Skeletal muscle cell (primary cell): ENCODE data around the gene CAPN12.

Experiments used
- DNase-seq: peaks from one replicate; pipeline ENCODE4 v3.0.0-alpha.2; 2010; ENCODE audit warnings: low read depth
- H3K4me3 ChIP-seq: 2 replicates; pipeline ENCODE4 v1.5.1; 2011; ENCODE audit warnings: low read depth, mild to moderate bottlenecking, control low read depth, low read length, moderate library complexity

The CAPN12 gene

GRCh38 chr19:38700902-38701454 lies 43.3 kb downstream of the CAPN12 start:
- H3K4me3 ChIP-seq, result no peak overlapping the region
- DNase-seq, result no peak

DNA sequence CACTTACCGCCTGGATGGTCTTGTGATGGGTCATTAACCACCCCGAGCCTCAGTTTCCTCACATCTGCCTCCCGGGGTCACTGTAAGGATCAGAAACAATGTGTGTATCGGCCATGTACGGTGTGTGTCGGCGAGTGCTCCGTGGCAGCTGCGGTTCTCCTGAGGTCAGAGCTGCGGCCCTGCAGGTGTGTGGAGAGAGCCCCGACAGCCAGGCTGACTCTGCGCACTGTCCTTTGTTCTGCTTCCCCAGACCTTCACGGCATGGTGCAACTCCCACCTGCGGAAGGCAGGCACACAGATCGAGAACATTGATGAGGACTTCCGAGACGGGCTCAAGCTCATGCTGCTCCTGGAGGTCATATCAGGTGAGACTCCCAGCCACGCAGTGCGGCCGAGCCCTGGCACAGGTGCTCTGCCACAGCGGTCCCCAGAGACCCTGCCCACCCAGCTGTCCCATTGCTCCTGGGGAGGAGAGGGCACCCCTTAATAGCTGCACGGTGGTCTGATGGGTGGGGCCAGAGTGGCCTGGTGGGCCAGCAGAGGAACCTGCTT lies 43.8 kb downstream of the CAPN12 start:
- no peak overlapping the region for H3K4me3 ChIP-seq
- DNase-seq, result no peak

GRCh38 chr19:38699647-38700349 lies 44.5 kb downstream of the CAPN12 start:
- no peak overlapping the region for H3K4me3 ChIP-seq
- DNase-seq, result no peak

DNA sequence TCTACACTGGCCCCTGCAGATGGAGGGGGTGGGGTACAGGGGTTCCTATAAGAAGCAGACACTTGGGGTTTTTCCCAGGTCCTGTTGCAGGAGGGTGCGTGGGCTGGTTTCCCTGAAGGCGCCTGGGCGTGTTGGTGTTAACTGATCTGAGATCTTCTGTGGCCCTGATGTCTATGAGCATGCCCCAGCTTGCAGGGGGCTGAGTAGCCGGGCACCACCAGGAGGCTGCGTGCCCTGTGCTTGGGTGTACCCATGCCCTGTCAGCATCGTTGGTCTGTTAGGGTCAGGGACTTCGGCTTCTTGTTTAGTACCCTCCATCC lies 45.3 kb downstream of the CAPN12 start:
- no peak overlapping the region for H3K4me3 ChIP-seq
- no peak for DNase-seq

DNA sequence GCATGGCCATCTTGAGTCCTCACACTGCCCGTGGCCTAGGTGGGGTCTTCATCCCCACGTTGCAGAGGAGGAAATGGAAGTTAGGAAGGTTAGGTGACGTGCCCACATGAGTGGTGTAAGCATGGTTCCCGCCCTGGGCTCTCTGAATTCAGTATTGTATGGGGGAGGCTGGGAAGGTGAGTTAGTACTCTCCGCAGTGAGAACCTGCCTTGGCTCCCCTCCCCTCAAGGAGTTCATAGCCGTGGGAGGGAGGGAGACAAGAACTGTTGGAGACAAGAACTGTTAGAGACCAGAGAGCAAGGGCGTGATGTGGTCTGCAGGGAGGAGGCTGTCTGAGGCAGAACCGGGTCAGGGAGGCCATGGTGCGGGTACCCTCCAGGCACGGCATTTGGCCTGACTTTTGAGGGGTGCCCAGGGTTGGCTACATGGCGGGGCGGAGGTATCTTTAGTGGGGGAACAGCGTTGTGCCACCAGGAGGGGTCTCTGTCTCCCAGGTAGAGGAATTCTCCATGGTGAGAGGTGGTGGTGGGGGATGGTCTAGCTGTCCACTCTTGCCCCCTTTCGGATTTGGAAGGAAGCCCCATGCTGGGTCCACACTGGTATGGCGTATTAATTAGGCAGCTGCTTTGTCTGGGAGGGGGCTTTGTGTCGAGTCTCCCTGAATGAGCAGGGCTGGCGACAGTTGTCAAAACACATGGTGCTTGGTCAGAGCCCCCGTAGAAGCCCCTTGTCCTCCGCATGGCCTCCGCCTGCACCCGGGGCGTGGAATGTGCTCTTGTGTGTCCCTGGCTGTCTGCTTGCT lies 45.8 kb downstream of the CAPN12 start:
- DNase-seq, result no peak

DNA sequence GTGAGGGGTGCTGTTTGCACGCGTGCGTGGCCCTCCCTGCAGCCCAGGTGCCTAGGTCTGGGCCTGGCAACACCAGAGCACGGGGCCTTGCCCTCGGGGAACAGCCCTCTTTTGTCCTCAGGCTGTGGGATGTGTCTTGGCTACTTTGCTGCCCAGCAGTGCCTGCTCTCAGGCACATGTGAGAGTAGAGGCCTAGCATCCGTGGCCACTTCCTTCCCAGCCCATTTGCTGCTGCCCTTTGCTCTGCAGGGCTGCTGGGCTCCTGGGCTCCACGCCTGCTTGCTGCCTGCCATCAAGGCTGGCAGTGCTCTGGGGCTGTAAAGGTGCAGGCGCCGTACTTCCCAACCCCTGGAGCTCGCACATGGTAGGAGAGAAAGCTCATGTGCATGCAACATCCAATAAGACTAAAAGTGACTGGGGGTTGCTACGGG lies 46.6 kb downstream of the CAPN12 start:
- no peak overlapping the region for H3K4me3 ChIP-seq
- DNase-seq, result no peak

More for the DNA sequence above, 45.8 kb downstream of the CAPN12 start:
- no peak overlapping the region for H3K4me3 ChIP-seq

DNA sequence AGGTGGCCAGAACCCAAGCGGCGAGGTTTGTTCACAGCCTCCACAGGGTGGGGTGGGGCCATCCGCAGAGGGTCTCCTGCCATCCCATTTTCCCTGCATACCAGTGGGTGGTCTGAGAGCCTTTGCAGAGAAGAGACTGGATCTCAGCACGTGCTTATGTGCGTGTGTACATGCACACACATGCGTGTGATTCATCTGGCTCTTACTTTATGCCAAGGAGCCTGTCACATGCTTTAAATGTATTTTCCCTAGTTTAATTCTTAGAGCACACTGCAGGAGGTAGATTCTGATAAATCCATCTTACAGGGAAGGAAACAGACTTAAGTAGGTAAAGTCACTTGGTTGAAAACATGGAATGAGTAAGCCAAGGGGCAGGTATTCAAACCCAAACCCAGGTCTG lies 47.1 kb downstream of the CAPN12 start:
- H3K4me3 ChIP-seq, result no peak overlapping the region
- no peak for DNase-seq

DNA sequence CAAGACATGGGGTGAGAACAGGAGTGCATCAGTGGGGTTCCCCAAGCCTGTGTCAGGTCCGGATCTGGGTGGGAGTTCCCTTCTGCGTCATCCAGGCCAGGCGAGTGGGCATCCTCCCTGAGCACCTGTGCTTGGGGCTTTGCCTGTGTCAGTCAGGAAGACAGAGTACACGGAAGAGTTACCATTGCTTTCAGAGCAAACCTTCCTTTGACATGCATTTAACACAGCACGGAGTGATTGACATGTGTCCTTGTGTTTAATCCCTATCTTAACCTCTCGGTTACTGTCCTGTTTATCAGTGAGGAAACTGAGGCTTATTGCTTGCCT lies 47.6 kb downstream of the CAPN12 start:
- H3K4me3 ChIP-seq, result no peak overlapping the region
- no peak for DNase-seq

DNA sequence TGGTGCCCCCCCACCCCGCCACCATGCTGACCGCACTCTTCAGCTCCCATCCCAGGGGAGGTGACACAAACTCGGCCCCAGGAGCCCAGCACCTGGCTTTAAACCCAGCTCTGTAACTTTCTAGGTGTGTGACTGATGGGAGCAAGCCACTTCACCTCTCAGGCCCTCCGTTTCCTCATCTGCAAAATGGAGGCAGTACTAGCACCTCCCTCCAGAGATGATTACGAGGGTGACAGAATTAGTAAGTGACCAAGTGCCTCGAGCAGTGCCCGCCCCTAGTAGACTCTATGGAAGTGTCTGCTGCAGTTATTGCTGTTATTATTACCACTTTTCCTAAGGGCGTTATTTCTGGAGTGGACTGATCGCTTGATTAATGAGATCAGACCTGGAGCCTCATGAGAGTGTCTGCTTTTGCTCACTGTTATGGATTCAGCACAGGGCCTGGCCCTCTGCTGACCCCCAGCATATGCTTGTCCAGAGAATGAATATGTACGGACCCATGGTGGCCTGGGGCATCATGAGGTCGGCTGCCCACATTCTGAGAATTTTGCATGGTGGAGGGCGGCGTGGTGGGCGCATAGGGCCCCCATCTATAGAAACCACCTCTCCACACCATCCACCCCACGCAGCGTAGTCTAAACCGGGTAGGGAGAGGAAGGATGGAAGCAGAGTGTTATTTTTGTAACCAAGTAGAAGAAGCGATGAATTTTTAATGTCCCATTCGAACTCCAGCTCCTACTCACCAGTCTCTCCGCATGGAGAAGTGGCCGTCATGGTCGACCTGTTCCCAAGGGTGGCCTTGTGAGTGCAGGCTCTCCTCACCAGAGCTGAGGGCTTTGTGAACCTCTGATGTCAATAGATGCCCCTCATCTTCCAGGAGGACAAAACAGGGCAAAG lies 48.2 kb downstream of the CAPN12 start:
- no peak overlapping the region for H3K4me3 ChIP-seq
- DNase-seq, result no peak

DNA sequence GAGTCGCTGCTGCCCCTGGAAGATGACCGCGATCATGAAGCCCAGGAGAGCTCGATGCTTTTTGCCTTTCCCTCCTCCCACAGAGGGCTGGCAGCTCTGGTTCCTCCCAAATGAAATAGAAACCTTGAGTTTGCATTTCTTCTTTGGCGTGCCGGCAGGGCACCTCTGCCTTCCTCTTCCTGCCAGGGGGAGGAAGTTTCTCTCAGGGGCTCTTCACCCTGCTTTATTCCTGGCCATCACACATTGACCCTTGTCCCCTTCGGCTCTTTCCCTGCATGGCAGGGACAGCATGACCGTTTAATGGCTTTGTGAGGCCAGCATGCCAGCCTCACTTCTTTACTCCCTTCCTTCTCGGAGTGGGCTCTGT lies 49.0 kb downstream of the CAPN12 start:
- no peak overlapping the region for H3K4me3 ChIP-seq

GRCh38 chr19:38693380-38694223 lies 50.7 kb downstream of the CAPN12 start:
- no peak overlapping the region for H3K4me3 ChIP-seq
- DNase-seq, result peak; percentile 66

More for the DNA sequence above, 49.0 kb downstream of the CAPN12 start:
- DNase-seq, result no peak

GRCh38 chr19:38692458-38693379 lies 51.6 kb downstream of the CAPN12 start:
- no peak for DNase-seq
- H3K4me3 ChIP-seq, result no peak overlapping the region

DNA sequence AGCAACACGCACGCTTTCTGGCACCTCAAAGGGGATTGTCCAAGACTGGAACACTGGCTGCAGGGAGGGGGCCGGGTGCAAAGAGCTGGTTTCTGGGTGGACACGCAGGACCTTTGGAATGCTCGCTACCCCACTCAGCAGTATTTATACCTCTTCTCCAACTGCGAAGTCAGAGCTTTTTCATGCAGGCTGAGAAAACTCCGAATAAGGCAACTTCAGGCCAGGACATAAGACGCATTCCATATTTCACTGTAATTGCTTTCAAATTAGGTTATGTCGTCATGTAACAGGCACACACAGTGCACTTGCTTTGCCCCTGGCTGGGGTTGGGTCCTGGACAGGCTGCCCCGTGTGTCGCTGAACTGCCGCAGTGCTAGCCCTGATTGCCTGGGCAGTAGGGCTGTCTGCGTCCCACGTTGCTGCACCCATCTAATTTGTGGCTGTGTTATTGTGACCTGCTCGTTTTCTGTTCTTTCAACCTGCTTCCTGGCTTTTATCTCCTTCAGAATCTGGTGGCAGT lies 52.3 kb downstream of the CAPN12 start:
- no peak overlapping the region for H3K4me3 ChIP-seq
- peak; percentile 62 for DNase-seq

DNA sequence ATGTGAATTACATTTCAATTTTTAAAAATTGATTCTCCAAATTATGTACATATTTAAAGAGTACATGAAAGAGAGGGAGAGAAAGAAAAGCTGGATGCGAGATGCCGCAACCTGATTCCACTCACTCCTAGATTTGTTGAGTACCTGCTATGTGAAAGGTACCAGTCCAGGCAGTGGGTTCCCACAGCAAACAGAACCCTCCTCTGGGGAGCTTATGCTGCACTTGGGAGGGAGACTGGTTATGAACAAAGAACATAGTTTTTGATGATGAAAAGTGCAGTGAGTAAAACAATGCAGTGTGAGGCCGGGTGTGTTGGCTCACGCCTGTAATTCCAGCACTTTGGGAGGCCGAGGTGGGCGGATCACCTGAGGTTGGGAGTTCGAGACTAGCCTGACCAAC lies 53.4 kb downstream of the CAPN12 start:
- no peak for DNase-seq
- no peak overlapping the region for H3K4me3 ChIP-seq

DNA sequence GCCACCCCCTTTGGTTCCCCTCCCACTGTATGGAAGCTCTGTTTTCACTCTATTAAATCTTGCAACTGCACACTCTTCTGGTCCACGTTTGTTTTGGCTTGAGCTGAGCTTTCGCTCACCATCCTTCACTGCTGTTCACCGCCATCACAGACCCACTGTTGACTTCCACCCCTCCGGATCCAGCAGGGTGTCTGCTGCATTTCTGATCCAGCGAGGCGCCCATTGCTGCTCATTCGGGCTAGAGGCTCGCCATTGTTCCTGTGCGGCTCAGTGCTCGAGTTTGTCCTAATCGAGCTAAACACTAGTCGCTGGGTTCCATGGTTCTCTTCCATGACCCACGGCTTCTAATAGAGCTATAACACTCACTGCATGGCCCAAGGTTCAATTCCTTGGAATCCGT lies 54.1 kb downstream of the CAPN12 start:
- no peak overlapping the region for H3K4me3 ChIP-seq
- DNase-seq, result no peak

DNA sequence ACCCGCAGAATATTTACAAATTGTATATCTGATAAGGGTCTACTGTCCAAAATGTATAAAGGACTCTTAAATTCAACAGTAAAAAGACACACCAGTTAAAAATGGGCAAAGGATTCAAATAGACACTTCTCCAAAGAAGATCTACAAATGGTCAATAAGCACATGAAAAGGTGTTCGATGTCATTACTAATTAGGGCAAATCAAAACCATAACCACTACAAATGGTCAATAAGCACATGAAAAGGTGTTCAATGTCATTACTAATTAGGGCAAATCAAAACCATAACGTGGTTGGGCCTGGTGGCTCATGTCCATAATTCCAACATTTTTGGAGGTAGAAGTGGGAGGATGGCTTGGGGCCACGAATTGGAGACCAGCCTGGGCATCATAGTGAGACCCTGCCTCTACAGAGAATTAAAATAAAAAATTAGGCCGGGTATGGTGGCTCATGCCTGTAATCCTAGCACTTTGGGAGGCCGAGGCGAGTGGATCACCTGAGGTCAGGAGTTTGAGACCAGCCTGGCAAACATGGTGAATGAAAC lies 56.4 kb downstream of the CAPN12 start:
- no peak overlapping the region for H3K4me3 ChIP-seq
- DNase-seq, result no peak

- no peak overlapping the region for H3K4me3 ChIP-seq
- no peak for DNase-seq
Observed at GRCh38 chr19:38686530-38686888, 57.8 kb downstream of the CAPN12 start.
